Measurements from ENCODE around the gene ZNF792. TPM values are rescaled to one million over a fixed set of nuclear protein-coding genes. Genes with fewer than 3 reads are reported as not detected.
A peak's percentile ranks its signal among the peaks of the same experiment; 100 is the strongest.

ZNF792 gene
- total and polyA plus RNA-seq, 8 donors: 1.0 to 6.4 (median 2.5) TPM

GRCh38 chr19:34964598-34964997 is 569 bp upstream of the ZNF792 start:
- Histone ChIP-seq H3K36me3 (peaks cover 0 to 3% (median under 1%) of the 10 kb centered on the region in 3 donors), H3K9me3 (no peaks in the 10 kb centered on the region), H3K4me1 (peaks cover 0 to 10% (median 5%) of the 10 kb centered on the region in 3 donors), H3K27ac (no peak overlapping the region), H3K4me3 (peak overlapping the region in 1 of 4 donors; percentile 98), H3K27me3 (no peaks in the 10 kb centered on the region)
- ATAC-seq (no peak), FAIRE-seq (no peak), DNase-seq (peak in 1 of 6 donors; percentile 1)
- intact Hi-C loops (cut with DNase I): loop anchor here in 1 of 3 donors (10.0 kb wide), 1 partner anchor 50 kb away; no protein-coding TSS in a partner anchor
- WGBS, 2 donors: 46 to 49% methylated on average over 6 of the region's 6 CpGs
- TF ChIP-seq CTCF (IDR thresholded peaks at IDR 0.05): no peak

GRCh38 chr19:34962687-34963572 is 1.1 kb downstream of the ZNF792 start:
- peaks cover 0 to 8% (median 0%) of the 10 kb centered on the region in 4 donors for H3K9me3 ChIP-seq
- ATAC-seq (peak; percentile 26 to 38 (median 30)), DNase-seq (peak in 1 of 6 donors; percentile 16), FAIRE-seq (no peak)
- intact Hi-C loops (cut with DNase I): loop anchor here in 1 of 3 donors (10.0 kb wide), 1 partner anchor 52 kb away; no protein-coding TSS in a partner anchor
- TF ChIP-seq CTCF (IDR thresholded peaks at IDR 0.05): no peak
- H3K36me3 ChIP-seq: peaks cover 5 to 19% (median 17%) of the 10 kb centered on the region in 3 donors
- 30 to 32% methylated on average over 14 of the region's 14 CpGs for WGBS, 2 donors
- no peaks in the 10 kb centered on the region for H3K27me3 ChIP-seq
- H3K4me1 ChIP-seq: peaks cover 0 to 10% (median 5%) of the 10 kb centered on the region in 3 donors
- peak overlapping the region; percentile 96 to 98 (median 97) for H3K4me3 ChIP-seq
- peak overlapping the region in 3 of 4 donors; percentile 0 to 53 (median 10) for H3K27ac ChIP-seq

GRCh38 chr19:34961775-34962686 is 2.0 kb downstream of the ZNF792 start:
- H3K27ac ChIP-seq: peak overlapping the region in 1 of 4 donors; percentile 0
- 75 to 79% methylated on average over 5 of the region's 5 CpGs for WGBS, 2 donors
- H3K4me3 ChIP-seq: peak overlapping the region in 1 of 4 donors; percentile 98
- peaks cover 5 to 28% (median 20%) of the 10 kb centered on the region in 3 donors for H3K36me3 ChIP-seq
- intact Hi-C loops (cut with DNase I): loop anchor here in 1 of 3 donors (10.0 kb wide), 1 partner anchor 53 kb away; no protein-coding TSS in a partner anchor
- no peak for TF ChIP-seq CTCF (IDR thresholded peaks at IDR 0.05)
- FAIRE-seq: no peak
- peak in 3 of 4 donors; percentile 40 to 49 (median 49) for ATAC-seq
- DNase-seq: peak in 1 of 6 donors; percentile 26
- H3K27me3 ChIP-seq: no peaks in the 10 kb centered on the region
- H3K4me1 ChIP-seq: peaks cover 0 to 10% (median 5%) of the 10 kb centered on the region in 3 donors
- peaks cover 0 to 13% (median 1%) of the 10 kb centered on the region in 4 donors for H3K9me3 ChIP-seq

GRCh38 chr19:34960940-34961679 is 2.9 kb downstream of the ZNF792 start:
- peaks cover 5 to 35% (median 20%) of the 10 kb centered on the region in 3 donors for H3K36me3 ChIP-seq

More at GRCh38 chr19:34960940-34961679, 2.9 kb downstream of the ZNF792 start:
- no peak overlapping the region for H3K4me3 ChIP-seq
- 98 to 99% methylated on average over 12 of the region's 12 CpGs for WGBS, 2 donors
- FAIRE-seq (no peak), ATAC-seq (no peak), DNase-seq (no peak)
- H3K9me3 ChIP-seq: peaks cover 0 to 13% (median 1%) of the 10 kb centered on the region in 4 donors
- H3K27ac ChIP-seq: no peak overlapping the region
- no peaks in the 10 kb centered on the region for H3K27me3 ChIP-seq
- TF ChIP-seq CTCF (IDR thresholded peaks at IDR 0.05): no peak
- peaks cover 0 to 10% (median 5%) of the 10 kb centered on the region in 3 donors for H3K4me1 ChIP-seq
- intact Hi-C loops (cut with DNase I): loop anchor here in 1 of 3 donors (10.0 kb wide), 1 partner anchor 54 kb away; no protein-coding TSS in a partner anchor
